ENCODE results near the gene PARP9. TPM values are rescaled to one million over a fixed set of nuclear protein-coding genes. Genes with fewer than 3 reads are reported as not detected.

PARP9 gene
- 1 to 10 TPM; 5.9 to 9.6 (median 8.2) TPM for total RNA-seq

DNA sequence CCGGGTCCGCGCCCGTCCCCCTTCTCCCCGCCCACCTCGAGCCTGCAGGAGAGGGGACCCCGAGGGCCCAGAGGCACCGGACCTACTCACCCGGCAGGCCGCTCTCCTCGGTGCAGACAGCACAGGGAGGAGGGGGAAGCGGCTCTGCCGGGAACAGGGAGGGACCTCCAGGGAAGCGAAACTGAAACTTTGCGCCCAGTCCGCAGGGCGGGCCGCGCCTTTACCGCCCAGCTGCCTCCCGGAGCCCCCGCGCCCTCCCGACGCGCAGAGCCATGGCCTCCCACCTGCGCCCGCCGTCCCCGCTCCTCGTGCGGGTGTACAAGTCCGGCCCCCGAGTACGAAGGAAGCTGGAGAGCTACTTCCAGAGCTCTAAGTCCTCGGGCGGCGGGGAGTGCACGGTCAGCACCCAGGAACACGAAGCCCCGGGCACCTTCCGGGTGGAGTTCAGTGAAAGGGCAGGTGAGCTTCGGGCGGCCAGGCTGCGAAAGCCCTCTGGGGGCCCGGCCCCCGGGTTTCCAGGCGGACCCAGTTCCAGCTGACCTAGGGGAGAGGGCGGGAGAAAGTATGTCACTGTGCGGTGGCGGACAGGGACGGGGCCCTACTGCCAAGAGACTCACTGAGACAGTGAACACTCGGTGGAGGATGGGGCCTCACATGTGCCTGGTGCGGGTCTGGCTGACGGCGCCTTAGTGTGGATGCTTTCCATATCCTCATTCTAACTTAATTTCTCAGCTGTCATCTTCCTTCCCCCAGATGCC, at the start of gene PARP9, which contains the start of gene DTX3L:
TSS of gene PARP9 (minus strand) at position 146 of the 758 bp plus-strand sequence. CDS start 4,680 bp downstream, outside the sequence.
TSS of gene DTX3L (plus strand) at position 184 of the 758 bp plus-strand sequence. CDS start at position 273, 89 bp downstream.
- Histone ChIP-seq H3K27me3 (no peaks in the 10 kb centered on the region), H3K4me3 (peak within 1 kb of the TSS; percentile 63 to 99 (median 94)), H3K36me3 (peaks cover 0 to 25% of the 10 kb centered on the region in 2 donors), H3K9me3 (no peaks in the 10 kb centered on the region), H3K4me1 (peaks cover 19 to 30% of the 10 kb centered on the region in 2 donors), H3K27ac (peak within 1 kb of the TSS; percentile 84 to 98 (median 90))
- intact Hi-C loops (cut with DNase I; ENCODE audit: low total_unique reads): loop anchor here (1.0 to 10.0 kb wide), 4 partner anchors 50 to 172 kb away; partner anchors contain the start of gene KPNA1
- in situ Hi-C loops (cut with MboI; ENCODE audit: low sequenced_read_pairs in 4 of 4): loop anchor here in 1 of 4 donors (25.0 kb wide), 1 partner anchor 123 kb away; the partner anchor contains the start of gene PARP14
- DNase-seq: peak; percentile 66 to 74
- peak; percentile 91 to 94 for ATAC-seq
- TF ChIP-seq POLR2A (IDR thresholded peaks at IDR 0.05): peak; percentile 45 to 46
- TF ChIP-seq, protein P1, sequence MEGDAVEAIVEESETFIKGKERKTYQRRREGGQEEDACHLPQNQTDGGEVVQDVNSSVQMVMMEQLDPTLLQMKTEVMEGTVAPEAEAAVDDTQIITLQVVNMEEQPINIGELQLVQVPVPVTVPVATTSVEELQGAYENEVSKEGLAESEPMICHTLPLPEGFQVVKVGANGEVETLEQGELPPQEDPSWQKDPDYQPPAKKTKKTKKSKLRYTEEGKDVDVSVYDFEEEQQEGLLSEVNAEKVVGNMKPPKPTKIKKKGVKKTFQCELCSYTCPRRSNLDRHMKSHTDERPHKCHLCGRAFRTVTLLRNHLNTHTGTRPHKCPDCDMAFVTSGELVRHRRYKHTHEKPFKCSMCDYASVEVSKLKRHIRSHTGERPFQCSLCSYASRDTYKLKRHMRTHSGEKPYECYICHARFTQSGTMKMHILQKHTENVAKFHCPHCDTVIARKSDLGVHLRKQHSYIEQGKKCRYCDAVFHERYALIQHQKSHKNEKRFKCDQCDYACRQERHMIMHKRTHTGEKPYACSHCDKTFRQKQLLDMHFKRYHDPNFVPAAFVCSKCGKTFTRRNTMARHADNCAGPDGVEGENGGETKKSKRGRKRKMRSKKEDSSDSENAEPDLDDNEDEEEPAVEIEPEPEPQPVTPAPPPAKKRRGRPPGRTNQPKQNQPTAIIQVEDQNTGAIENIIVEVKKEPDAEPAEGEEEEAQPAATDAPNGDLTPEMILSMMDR (IDR thresholded peaks at IDR 0.05 in 4 of 5, conservative IDR thresholded peaks at IDR 0.05 in 1 of 5): no peak

DNA sequence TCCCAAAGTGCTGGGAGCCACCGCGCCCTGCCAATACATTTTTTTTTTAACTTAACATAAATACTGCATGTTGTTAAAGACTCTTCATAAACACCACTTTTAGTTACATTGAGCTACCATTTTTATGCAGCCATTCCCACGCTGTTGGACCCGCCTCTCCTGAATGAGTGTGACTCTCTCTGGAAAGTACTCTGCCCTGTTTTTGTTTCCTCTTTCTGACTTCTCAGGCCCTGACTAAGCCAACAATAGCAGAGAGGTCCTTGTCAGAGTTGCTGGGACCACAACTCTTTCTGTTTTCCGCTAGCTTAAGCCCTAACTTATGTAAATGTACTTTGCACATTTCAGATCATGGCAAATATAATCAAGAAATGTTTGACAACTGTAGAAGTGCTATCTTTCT, 48.6 kb upstream of the PARP9 start:
- intact Hi-C loops (cut with DNase I; ENCODE audit: low total_unique reads): no loop called here
- Histone ChIP-seq H3K27ac (no peak overlapping the region), H3K4me1 (no peaks in the 10 kb centered on the region), H3K9me3 (no peaks in the 10 kb centered on the region), H3K36me3 (no peaks in the 10 kb centered on the region), H3K4me3 (no peak overlapping the region), H3K27me3 (no peaks in the 10 kb centered on the region)
- in situ Hi-C loops (cut with MboI; ENCODE audit: low sequenced_read_pairs in 4 of 4): no loop called here
- no peak for DNase-seq
- ATAC-seq: no peak
- no peak for TF ChIP-seq POLR2A (IDR thresholded peaks at IDR 0.05)
- TF ChIP-seq, protein P1 (IDR thresholded peaks at IDR 0.05 in 4 of 5, conservative IDR thresholded peaks at IDR 0.05 in 1 of 5): no peak

DNA sequence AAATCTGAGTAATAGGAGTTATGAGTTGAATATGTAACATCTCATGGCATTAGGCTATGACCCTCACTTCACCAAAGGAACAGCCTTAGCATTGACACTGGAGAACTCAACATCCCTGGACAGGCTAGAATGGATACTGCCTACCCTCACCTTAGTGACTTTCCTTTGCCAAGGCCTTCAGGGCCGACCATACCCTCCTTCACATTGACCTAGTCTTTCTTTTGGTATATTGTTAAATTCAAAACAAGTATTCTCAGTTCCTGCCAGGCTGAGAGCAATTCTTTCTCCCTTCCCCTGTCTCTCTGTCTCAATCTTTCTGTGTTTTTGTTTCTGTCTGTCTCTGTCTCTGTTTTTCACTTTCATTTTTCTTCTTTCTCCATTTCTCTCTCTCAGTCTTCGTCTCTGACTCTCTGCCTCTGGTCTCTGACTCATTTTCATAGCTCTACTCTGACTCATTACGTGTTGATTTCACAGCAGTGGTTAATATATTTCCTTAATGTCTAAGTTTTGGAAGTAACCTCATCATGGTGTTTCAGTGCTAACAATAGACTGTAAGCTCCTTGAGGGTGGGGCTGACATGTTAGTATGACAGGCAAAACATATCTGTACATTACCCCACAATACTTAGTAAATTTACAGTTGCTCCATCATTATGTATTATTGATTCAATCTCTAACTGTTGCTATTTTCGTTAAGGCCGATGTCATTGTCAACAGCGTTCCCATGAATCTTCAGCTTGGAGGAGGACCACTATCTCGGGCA, 45.9 kb upstream of the PARP9 start:
- TF ChIP-seq, protein P1 (IDR thresholded peaks at IDR 0.05 in 4 of 5, conservative IDR thresholded peaks at IDR 0.05 in 1 of 5): no peak
- TF ChIP-seq POLR2A (IDR thresholded peaks at IDR 0.05): no peak
- Histone ChIP-seq H3K36me3 (no peaks in the 10 kb centered on the region), H3K9me3 (no peaks in the 10 kb centered on the region), H3K4me3 (no peak overlapping the region), H3K4me1 (no peaks in the 10 kb centered on the region), H3K27ac (no peak overlapping the region), H3K27me3 (no peaks in the 10 kb centered on the region)
- ATAC-seq (no peak), DNase-seq (no peak)
- intact Hi-C loops (cut with DNase I; ENCODE audit: low total_unique reads) (no loop called here), in situ Hi-C loops (cut with MboI; ENCODE audit: low sequenced_read_pairs in 4 of 4) (no loop called here)

DNA sequence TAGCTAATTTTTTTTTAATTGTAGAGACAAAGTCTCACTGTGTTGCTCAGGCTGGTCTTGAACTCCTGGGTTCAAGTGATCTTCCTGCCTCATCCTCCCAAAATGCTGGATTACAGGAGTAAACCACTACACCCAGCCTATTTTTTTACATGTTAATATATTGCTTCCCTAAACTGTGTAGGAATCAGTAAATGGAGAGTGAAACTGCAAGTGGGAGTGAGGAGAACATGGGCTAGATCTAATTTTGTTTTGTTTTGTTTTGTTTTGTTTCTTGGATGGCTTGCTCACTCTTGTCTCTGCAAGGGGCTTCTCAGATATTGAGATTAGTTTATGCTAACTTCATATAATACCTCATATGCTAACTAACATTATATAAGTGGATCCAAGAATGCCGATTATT, 44.8 kb upstream of the PARP9 start:
- H3K36me3 ChIP-seq: no peaks in the 10 kb centered on the region
- ATAC-seq (no peak), DNase-seq (no peak)
- TF ChIP-seq, protein P1 (IDR thresholded peaks at IDR 0.05 in 4 of 5, conservative IDR thresholded peaks at IDR 0.05 in 1 of 5): no peak
- no peak for TF ChIP-seq POLR2A (IDR thresholded peaks at IDR 0.05)
- no peak overlapping the region for H3K4me3 ChIP-seq
- H3K27me3 ChIP-seq: no peaks in the 10 kb centered on the region
- H3K9me3 ChIP-seq: no peaks in the 10 kb centered on the region
- intact Hi-C loops (cut with DNase I; ENCODE audit: low total_unique reads) (no loop called here), in situ Hi-C loops (cut with MboI; ENCODE audit: low sequenced_read_pairs in 4 of 4) (no loop called here)
- no peak overlapping the region for H3K27ac ChIP-seq
- H3K4me1 ChIP-seq: no peaks in the 10 kb centered on the region
